Vagina (tissue), 2 donors: ENCODE results near the gene SMARCD3. TPM values are rescaled to one million over a fixed set of nuclear protein-coding genes. Genes with fewer than 3 reads are reported as not detected.

Experiments used
- DNase-seq, 2 donors: peaks; one replicate each; pipeline ENCODE4 v3.0.0-alpha.2; 2017; ENCODE audit errors: extremely low spot score in 2 of 2
- H3K27ac ChIP-seq: fragments of 200-600 bp; sonication (generic); one replicate; pipeline ENCODE4 v1.5.1; 2019
- H3K27me3 ChIP-seq: fragments of 200-600 bp; sonication (generic); one replicate; pipeline ENCODE4 v1.5.1; 2019
- H3K36me3 ChIP-seq, 2 donors: fragments of 200-600 bp; sonication (generic); one replicate each; pipeline ENCODE4 v1.5.1; 2017 to 2019
- H3K4me1 ChIP-seq: fragments of 200-600 bp; sonication (generic); one replicate; pipeline ENCODE4 v1.5.1; 2019
- H3K4me3 ChIP-seq, 2 donors: fragments of 200-600 bp; sonication (generic); 1 replicate in 1 of 2; 2 replicates in 1 of 2; pipeline ENCODE4 v1.5.1; 2016 to 2019
- H3K9me3 ChIP-seq: fragments of 200-600 bp; sonication (generic); one replicate; pipeline ENCODE4 v1.5.1; 2019
- CTCF ChIP-seq, 3 experiments: fragments of 450-650 bp in 2 of 3; fragments of 200-600 bp in 1 of 3; sonication (generic) in 1 of 3; IDR thresholded peaks; one replicate each; pipeline ENCODE4 v1.5.1; 2017 to 2019; ENCODE audit warnings: antibody characterized with exemption in 3 of 3, mild to moderate bottlenecking in 2 of 3, moderate library complexity in 2 of 3
- POLR2A ChIP-seq, 2 donors: fragments of 450-650 bp; IDR thresholded peaks; one replicate each; pipeline ENCODE4 v1.6.1; 2017; ENCODE audit warnings: antibody characterized with exemption in 2 of 2, mild to moderate bottlenecking in 2 of 2, moderate library complexity in 2 of 2
- POLR2AphosphoS5 ChIP-seq, 2 donors: sonication (generic); formaldehyde crosslinking; IDR thresholded peaks; one replicate each; pipeline ENCODE4 v1.9.0; 2017; ENCODE audit warnings: antibody characterized with exemption in 2 of 2, mild to moderate bottlenecking in 2 of 2, low read depth in 1 of 2; ENCODE audit not compliant: insufficient read depth in 1 of 2
- intact Hi-C: fragments of 100-400 bp; cut with DNase I; formaldehyde crosslinking; loops from one replicate; pipeline ENCODE4 v1.15.1; 2023
- total RNA-seq: library from RNA; depleted of rRNA; stranded (reverse); fragments of >200 nt; gene quantifications from one replicate; pipeline ENCODE4 v1.2.3, GENCODE V29; 2016

Gene SMARCD3
- total RNA-seq, 1 donor from 2014 or later, result 39.8 TPM

- Histone ChIP-seq H3K4me1 (peaks cover 24% of the 10 kb centered on the region), H3K36me3 (peaks cover 0 to 38% of the 10 kb centered on the region in 2 donors), H3K4me3 (peak overlapping the region; percentile 82 to 92), H3K27me3 (no peaks in the 10 kb centered on the region), H3K9me3 (no peaks in the 10 kb centered on the region), H3K27ac (no peak overlapping the region)
- intact Hi-C loops, result no loop called here
- TF ChIP-seq CTCF (IDR thresholded peaks at IDR 0.05) (no peak), POLR2AphosphoS5 (IDR thresholded peaks at IDR 0.05; ENCODE audit: insufficient read depth in 1 of 2, low read depth in 1 of 2) (no peak), POLR2A (IDR thresholded peaks at IDR 0.05) (no peak)
- no peak for DNase-seq
These were observed 22.5 kb downstream of the SMARCD3 start for GRCh38 chr7:151225948-151226510.

- intact Hi-C loops, result no loop called here
- no peak overlapping the region for H3K4me3 ChIP-seq
- peaks cover 24% of the 10 kb centered on the region for H3K4me1 ChIP-seq
- TF ChIP-seq POLR2A (IDR thresholded peaks at IDR 0.05), result no peak
- TF ChIP-seq CTCF (IDR thresholded peaks at IDR 0.05), result no peak
- TF ChIP-seq POLR2AphosphoS5 (IDR thresholded peaks at IDR 0.05; ENCODE audit: insufficient read depth in 1 of 2, low read depth in 1 of 2), result no peak
- no peak overlapping the region for H3K27ac ChIP-seq
- peaks cover 0 to 59% of the 10 kb centered on the region in 2 donors for H3K36me3 ChIP-seq
- no peak for DNase-seq
- H3K27me3 ChIP-seq, result no peaks in the 10 kb centered on the region
- H3K9me3 ChIP-seq, result no peaks in the 10 kb centered on the region
These were observed 24.8 kb downstream of the SMARCD3 start for GRCh38 chr7:151223728-151224127.

GRCh38 chr7:151218170-151218569, 30.3 kb downstream of the SMARCD3 start:
- DNase-seq, result no peak
- H3K36me3 ChIP-seq, result peaks cover 0 to 98% of the 10 kb centered on the region in 2 donors
- intact Hi-C loops, result no loop called here

GRCh38 chr7:151215396-151215795, 33.1 kb downstream of the SMARCD3 start:
- no peaks in the 10 kb centered on the region for H3K27me3 ChIP-seq
- H3K27ac ChIP-seq, result no peak overlapping the region
- no peak for TF ChIP-seq POLR2AphosphoS5 (IDR thresholded peaks at IDR 0.05; ENCODE audit: insufficient read depth in 1 of 2, low read depth in 1 of 2)
- TF ChIP-seq POLR2A (IDR thresholded peaks at IDR 0.05), result no peak
- no peak for TF ChIP-seq CTCF (IDR thresholded peaks at IDR 0.05)
- H3K36me3 ChIP-seq, result peaks cover 0 to 72% of the 10 kb centered on the region in 2 donors
- no peaks in the 10 kb centered on the region for H3K9me3 ChIP-seq
- no peak overlapping the region for H3K4me3 ChIP-seq
- intact Hi-C loops, result no loop called here
- DNase-seq, result no peak
- H3K4me1 ChIP-seq, result no peaks in the 10 kb centered on the region

More at GRCh38 chr7:151218170-151218569, 30.3 kb downstream of the SMARCD3 start:
- Histone ChIP-seq H3K4me1 (no peaks in the 10 kb centered on the region), H3K4me3 (no peak overlapping the region), H3K27ac (no peak overlapping the region), H3K9me3 (no peaks in the 10 kb centered on the region), H3K27me3 (no peaks in the 10 kb centered on the region)
- TF ChIP-seq CTCF (IDR thresholded peaks at IDR 0.05), result no peak
- TF ChIP-seq POLR2AphosphoS5 (IDR thresholded peaks at IDR 0.05; ENCODE audit: insufficient read depth in 1 of 2, low read depth in 1 of 2), result no peak
- no peak for TF ChIP-seq POLR2A (IDR thresholded peaks at IDR 0.05)

GRCh38 chr7:151213826-151214225, 34.7 kb downstream of the SMARCD3 start:
- H3K4me3 ChIP-seq, result no peak overlapping the region
- H3K36me3 ChIP-seq, result peaks cover 0 to 59% of the 10 kb centered on the region in 2 donors
- H3K9me3 ChIP-seq, result no peaks in the 10 kb centered on the region
- intact Hi-C loops, result no loop called here
- DNase-seq, result no peak
- no peaks in the 10 kb centered on the region for H3K27me3 ChIP-seq
- no peak for TF ChIP-seq POLR2AphosphoS5 (IDR thresholded peaks at IDR 0.05; ENCODE audit: insufficient read depth in 1 of 2, low read depth in 1 of 2)
- no peak for TF ChIP-seq CTCF (IDR thresholded peaks at IDR 0.05)
- TF ChIP-seq POLR2A (IDR thresholded peaks at IDR 0.05), result no peak
- H3K4me1 ChIP-seq, result no peaks in the 10 kb centered on the region
- no peak overlapping the region for H3K27ac ChIP-seq
